HG03039 (cell line): Measurements from ENCODE around the gene IGFALS.
"Not testable (repeated sequence)": the region's sequence is repeated elsewhere in the genome, so short reads cannot be mapped to it uniquely, and the experiment has no call there.

ENCODE experiments used
- ATAC-seq: cut with Tn5 transposase; IDR thresholded peaks from one replicate; pipeline ENCODE4 v1.9.1; 2021; ENCODE audit warnings: mild to moderate bottlenecking, moderate library complexity; ENCODE audit not compliant: unreplicated experiment

IGFALS gene

DNA sequence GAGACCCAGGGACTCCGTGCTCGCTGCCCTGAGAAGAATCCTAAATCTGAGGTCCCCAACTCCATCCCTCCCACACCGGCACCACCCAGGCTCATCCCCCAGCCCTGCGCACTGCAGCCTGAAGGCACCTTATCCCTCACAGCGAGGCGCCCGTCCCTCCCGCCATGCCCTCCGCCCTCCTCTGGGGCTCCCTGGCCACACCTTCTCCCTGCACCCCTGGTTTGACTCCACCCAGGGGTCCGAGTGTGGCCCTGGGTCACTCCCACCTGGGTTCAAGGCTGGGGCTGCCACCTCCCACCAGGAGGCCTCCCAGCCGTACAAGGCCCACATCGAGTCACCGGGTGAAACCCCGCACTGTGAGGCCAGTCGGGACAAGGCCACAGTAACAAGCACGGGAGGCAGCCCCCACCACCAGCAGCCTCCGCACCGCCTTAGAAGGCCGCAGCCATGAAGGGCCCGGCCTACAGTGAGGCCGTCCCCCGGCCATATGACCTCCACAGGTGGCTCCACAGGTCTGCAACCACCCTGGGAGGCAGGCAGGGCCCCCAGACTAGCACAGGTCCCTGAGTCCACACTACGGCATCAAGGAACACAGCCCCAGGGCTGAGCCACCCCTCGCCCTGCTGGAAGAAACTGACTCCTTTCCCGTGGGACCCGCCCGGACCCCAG lies 24.8 kb upstream of the IGFALS start:
- ATAC-seq, result no peak

DNA sequence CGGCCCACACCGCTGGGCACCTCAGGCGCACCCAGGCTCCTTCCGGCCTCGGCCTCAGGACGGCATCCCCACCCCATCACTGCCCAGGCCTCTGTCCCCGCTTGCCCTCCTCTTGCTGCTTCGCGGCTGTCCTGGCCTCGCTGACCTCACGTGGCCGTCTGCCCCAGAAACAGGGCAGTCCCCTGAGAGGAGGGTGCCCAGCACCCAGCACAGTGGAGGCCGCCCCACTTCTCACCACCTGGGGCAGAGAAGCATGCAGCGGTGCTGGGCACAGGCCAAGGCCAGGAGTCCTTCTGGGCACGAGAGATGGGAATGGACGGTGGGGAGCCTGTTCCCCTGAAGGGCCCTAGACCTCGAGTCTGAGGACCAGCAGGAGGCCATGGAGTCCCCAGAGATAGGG lies 24.2 kb upstream of the IGFALS start:
- ATAC-seq, result no peak

DNA sequence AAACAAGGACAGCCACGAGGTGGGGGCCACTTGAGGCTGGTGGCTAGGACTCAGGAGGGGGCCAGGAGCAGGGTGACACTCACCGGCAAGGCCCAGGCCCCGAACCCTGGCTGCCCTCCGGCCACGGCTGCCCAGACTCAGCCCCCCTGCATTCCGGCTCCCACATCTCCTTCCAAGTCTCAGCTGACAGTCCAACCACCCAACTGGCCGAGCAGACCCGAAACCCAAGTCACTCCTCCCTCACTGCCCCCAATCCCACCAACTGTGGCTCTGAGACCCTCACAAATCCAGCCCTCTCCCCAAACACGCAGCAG lies 23.7 kb upstream of the IGFALS start:
- no peak for ATAC-seq

DNA sequence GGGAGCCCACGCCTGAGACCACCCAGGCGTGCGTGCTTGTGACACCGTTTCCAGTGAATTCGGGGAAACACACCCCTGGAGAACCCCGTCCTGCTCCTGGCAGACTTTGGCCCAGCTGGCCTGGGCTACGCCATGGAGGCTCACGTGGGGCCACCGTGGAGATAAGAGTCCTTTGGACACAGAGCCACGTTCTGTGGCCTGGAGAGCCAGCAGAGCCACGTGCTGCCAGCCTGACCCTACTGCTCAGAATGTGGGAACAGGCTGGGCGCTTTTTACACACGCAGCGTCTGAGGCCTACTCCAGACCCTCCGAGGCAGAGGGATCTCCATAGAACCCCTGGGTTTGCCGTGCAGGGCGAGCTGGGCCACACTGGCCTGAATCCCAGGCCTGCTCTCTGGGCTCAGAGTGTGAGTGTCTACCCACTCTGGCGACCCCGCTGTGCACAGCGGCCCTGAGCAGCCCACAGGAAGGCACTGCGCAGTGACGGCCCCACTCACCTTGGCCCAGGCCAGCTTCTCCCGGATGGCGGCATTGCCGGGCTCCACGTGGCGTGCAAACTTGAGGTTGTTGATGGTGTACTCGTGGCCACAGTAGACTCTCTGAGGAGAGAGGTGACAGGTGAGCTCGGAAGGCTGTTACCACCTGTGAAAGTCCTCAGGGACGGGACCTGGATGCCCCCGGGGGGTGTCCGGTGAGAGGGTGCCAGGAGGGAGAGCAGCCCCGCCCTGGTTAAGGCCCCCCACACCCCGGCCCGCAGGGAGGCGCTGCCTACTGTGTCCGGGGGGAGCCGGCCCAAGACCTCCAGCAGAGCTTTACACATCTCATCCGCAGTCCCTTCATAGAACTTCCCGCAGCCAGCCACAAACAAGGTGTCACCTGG lies 23.1 kb upstream of the IGFALS start:
- ATAC-seq, result no peak

DNA sequence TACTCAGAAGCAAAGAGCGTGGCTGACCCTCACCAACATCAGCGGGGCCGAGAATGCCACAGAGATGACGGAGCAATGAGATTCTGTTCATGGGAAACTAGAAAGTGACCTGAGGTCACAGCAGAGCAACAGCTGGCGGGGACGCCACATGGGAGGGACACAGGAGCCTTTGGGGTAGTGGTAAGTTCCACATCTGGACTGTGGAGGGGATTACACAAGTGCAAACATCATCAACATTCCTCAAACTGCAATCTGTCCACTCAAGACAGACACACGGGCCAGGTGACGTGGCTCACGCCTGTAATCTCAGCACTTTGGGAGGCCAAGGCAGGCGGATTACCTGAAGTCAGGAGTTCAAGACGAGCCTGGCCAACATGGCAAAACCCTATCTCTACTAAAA lies 22.0 kb upstream of the IGFALS start:
- no peak for ATAC-seq

DNA sequence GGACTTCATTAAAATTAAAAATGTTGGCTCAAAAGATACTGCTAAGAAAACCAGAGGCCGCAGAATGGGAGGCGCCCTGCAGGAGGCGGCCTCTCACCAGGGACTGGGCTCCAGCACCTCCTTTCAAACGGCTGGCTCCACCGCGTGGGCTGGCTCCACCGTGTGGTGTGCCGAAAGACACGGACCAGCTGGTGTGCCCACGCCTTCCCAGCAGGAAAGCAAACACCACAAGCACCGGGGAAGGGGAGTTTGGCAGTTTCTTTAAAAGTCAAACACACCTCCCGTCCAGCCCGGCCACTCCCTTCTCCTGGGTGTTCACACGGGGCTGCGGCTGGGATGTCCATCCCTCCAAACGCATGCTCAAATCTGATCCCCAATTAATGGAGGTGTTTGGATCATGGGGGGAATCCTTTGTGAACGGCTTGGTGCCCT lies 19.2 kb upstream of the IGFALS start:
- ATAC-seq, result no peak

DNA sequence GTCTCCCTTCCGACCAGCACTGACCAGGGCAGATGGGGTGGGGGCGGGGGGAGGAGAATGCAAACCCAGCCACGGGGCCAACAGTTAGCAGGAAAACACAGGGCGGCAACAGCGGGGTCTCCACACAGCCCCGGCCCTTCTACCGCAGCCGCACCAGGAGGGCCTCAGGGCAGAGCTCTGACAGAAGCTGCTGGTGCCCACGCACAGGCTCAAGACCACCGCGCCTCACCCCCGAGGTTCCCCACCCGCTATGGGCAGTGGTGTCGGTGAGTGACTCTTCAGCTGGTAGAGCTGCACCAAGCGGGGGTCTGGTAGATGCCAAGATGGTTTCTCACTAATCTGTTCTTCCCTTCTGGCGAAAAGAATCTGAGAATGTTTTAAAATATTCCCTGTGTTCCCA lies 17.0 kb upstream of the IGFALS start:
- no peak for ATAC-seq

DNA sequence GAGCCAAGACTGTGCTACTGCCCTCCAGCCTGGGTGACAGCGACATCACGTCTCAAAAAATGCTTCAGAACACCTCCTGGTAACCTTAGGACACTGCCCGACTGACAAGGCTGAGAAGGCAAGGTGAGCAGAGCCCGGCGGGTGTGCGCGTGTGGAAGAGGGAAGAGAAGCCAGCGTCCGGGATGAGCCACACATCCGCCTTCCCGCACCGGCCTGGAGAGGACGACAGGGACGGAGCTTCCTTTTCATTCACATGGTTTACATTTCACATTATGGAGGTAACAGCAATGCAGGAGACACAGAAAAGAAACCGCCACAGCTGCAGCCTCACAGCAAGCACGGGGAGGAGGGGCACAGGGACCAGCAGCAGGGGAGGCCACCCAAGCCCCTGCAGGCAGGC lies 16.6 kb upstream of the IGFALS start:
- no peak for ATAC-seq

DNA sequence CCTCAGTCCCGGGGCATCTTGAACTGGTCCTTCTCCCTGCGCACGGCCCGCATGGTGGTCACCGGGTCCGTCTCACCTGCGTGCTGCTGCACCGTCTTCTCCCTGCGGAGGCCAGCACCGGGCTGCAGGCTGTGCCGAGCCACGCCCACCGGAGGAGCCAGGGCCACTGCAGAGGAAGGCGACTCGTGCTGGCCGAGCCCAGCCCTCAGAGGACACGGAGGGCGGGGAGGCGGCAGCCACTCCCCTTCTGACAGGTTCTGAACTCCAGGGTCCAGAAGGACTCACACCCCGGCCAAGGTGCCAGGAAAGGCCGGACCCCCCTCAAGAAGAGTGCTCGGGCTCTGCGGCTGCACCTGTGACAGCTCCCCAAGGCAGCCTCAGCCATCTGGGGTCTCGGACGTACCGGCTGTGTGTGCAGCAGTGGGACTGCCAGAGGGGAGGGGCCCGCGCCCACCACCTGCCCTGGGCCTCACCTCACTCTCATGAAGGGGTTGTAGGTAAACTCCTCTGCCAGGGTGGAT lies 15.8 kb upstream of the IGFALS start:
- ATAC-seq, result no peak

DNA sequence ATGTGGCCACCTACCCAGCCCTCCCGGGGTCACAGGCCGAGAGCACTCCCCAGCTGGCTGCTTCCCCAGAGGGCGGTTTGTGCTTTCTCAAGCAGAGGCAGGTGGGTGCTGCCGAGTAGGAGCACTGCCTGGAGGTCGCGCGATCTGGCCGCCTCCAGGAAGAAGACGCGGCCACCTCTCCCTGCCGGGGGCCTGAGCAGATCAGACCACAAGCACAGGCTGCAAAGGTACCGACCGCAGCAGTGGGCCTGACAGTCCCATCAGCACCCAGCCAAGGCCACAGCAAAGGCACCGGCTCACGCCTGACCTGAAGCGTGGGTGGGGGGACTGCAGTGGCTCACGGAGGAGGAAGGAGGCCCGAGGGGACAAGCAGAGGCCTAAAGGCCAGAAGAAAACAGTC lies 15.2 kb upstream of the IGFALS start:
- ATAC-seq, result no peak

DNA sequence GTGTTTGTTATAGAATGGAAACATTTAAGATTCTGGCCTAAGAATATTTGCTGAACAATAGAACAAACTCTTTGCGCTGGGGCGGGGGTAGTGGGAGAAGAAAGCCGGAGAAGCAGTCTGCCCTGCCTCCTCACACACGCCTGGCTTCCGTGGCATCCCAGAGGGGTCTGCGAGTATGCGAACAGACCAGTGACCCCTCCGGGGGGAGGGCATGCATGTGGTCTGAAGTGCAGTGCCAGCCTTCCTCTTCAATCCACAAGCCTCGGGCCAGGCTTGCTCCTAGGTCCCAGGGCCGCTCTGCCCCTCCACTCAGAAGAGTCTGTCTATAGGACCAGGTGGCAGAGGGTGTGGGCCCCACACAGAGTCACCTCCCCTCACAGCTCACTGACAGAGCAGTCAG lies 14.1 kb upstream of the IGFALS start:
- ATAC-seq, result no peak

DNA sequence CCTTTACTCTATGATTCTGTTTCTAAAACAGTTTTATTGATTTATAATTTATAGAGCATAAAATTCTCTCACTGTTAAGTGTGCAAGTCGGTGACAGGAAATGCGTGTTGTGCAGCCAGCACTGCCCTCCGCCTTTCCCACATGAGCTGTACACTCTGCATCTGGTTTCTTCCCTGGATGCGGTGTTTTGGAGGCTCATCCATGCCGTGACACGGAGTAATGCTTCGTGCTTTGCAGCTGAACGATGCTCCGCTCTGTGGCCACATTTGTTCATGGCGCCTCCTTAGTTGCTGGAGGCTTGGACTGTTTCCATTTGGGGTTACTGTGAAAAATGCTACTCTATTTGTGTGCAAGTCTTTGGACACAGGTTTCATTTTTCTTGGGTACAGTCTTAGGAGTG lies 7.2 kb upstream of the IGFALS start:
- no peak for ATAC-seq

DNA sequence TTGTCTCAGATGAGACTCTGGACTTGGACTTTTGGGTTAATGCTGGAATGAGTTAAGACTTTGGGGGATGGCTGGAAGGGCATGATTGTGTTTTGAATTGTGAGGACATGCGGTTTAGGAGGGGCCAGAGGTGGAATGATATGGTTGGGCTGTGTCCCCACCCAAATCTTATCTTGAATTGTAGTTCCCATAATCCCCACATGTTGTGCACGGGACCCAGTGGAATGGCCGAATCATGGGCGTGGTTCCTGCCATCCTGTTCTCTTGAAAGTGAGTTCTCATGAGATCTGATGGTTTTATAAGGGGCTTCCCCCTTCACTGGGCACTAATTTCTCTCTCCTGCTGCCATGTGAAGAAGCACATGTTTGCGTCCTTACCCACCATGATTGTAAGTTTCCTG lies 5.8 kb upstream of the IGFALS start:
- ATAC-seq, result not testable (repeated sequence)

DNA sequence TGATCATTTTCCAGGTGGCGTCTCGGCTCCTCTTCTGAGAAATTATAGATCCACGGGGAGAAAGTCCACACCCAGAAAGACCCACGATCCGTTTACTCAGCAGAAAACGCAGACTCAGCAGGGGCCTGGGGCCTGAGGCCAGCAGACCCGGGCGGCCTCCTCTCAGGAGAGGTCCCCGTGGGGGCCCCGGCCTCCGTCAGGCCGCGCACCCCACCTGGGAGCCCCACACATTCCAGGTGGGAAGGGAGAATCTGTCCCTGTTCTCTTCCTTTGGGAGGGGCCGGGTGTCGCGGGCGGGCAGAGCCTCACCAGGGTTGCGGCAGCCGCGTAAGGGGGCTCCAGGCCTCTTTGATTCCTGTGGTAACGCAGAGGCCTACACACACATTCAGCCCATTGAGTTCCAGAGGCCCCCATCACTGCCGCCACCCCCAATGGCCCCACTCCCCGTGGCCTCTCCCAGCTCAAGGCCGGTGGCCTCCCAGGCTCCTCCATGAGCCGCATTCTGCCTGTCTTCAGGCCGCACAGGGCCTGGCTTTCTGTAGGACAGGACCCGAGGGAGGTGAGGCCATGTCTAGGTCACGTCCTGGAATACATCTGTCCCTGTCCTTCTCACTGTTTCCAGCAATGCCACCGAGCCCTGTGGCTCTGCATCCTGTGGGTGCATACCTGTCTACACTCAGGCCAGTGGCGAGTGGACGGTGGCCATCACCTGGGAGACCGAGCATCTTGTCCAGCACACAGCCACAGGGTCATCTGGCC lies 1.6 kb upstream of the IGFALS start:
- no peak for ATAC-seq

DNA sequence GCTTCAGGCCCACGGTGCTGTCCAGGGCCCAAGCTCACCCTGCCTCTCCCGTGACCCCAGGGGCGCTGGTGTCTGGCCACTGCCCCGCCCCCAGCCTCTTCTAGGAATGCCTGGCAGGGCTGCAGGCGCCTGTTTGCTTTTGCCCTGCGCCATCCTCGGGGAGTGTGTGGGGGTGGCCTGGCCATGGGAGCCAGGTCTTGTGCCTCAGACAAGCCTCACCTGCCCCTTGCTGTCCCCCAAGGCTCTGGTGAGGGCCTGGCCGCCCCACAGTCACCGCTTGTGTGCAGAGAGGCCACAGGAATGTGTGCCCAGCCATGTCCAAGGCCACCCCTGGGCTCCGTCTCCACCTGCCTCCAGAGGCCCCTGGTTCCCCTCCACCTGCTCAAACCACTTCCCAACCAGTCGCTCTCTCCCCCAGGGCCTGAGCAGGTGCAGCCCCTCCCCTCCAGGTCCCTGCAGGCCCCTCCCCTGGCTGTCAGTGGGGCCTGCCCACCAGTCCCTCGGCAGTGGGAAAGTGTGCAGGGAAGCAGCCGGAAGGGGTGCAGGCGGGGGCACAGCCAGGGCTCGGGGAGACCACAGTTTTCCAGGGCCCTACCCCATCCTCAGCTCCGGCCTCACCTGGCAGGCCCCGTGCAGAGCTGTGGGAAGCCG lies 841 bp upstream of the IGFALS start:
- ATAC-seq, result no peak

DNA sequence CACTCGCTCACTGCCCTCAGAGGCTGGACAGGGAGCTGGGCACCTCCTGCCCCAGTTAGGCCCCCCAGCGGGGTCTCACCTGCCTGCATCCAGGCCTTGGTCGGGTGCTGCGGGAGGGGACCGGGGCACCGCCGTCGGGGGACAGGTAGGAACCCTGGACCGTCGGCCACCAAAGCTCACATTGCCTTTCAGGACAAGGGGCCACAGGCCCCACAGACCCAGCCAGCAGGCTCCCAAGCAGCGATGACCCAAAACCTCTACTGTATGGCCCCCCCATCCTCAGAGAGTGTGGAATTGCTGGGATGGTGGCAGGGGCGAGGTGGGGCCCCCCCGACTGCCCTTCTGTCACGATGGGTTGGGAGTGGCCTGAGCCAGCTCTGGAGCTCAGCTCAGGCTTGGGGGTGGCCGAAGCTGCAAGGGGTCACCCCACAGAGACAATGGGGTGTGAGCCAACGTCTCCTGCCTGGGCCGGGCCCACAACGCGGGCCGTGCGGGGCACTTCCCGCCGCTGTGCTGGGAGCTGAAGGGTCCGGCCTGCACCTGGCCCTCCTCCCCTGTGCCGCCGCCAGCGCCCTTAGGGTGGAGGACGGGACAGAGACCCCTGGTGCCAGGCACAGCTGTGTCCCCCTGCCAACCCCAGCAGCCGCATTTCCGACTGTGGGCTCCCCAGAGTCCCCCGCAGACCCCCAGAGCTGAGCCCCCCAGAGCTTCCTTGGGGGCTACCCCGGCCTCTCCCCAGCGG lies 498 bp downstream of the IGFALS start:
- no peak for ATAC-seq

DNA sequence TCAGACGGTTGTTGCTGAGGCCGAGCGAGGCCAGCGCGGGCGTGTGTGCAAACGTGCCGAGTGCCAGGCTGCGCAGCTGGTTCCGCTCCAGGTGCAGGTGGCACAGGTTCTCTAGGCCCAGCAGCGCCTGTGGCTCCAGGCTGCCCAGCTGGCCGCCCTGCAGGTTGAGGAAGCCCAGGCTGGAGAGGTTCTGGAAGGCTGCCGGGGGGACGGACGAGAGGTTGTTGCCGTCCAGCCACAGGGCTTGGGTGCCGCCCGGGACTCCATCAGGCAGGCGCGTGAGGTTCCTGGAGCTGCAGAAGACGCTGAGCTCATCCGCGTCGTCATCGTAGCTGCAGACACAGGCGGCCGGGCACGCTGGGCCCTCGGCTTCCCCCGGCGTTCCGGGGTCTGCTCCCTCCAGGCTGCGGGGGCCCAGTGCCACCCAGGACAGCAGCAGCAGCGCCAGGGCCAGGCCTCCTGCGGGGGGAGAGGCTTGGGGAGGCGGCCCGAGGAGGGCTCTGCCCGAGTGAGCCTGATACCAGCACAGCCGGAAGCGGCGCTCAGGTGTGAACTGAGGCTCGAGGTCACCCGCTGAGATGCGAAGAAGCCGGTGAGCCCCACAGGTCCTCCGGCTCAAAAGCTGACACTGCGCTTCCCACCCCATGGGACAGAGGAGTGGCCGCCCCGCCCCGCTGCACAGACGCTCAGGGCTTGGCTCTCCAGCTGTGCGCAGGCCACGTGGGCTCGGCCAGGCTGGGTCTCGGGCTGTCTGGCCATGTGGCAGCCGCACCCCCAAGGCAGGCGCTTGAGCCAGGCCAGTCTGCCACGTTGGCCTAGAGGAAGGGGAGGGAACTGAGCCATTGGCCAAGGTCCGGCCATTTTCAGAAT lies 1.3 kb downstream of the IGFALS start:
- no peak for ATAC-seq

DNA sequence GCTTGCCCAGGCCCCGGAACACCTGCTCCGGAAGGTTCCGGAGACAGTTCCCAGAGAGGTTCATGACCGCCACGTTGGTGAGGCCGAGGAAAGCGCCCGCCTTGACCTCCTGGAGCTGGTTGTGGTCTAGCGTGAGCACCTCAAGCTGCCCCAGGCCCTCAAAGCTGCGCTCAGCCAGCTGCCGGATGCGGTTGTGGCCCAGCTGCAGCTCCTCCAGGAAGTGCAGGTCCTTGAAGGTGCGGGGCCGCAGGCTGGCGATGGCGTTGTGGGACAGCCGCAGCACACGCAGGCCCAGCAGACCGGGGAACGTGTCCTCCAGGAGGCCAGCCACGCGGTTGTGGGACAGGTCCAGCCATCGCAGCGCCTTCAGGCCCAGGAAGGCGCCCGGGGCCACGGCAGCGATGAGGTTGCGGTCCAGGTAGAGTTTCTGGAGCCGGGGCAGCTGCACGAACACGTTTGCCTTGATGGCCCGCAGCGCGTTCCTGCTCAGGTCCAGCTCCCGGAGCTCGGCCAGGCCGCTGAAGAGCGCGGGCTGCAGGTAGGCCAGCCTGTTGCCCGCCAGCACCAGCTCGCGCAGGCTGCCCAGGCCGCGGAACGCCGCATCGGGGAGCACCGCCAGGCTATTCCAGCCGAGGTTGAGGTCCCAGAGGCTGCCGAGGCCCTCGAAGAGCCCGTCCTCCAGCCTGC lies 2.1 kb downstream of the IGFALS start:
- ATAC-seq, result no peak
